B cell (primary cell): ENCODE measurements around the gene TBC1D10A. TPM values are rescaled to one million over a fixed set of nuclear protein-coding genes. Genes with fewer than 3 reads are reported as not detected.

ENCODE experiments used
- ATAC-seq: fragments of 200-7000 bp; cut with Tn5 transposase; one replicate; pipeline ENCODE4 v1.10.0; 2021; ENCODE audit warnings: low read depth, mild to moderate bottlenecking, moderate number of reproducible peaks, moderate library complexity
- CTCF ChIA-PET: fragments of 350-600 bp; sonication (Branson Sonifier 250); formaldehyde crosslinking; loops from one replicate; lab custom pipeline; 2021; ENCODE audit warnings: antibody characterized with exemption, inconsistent platforms; lab: Charles Lee
- POLR2A ChIA-PET: fragments of 350-600 bp; sonication (Branson Sonifier 250); formaldehyde crosslinking; loops from one replicate; lab custom pipeline; 2021; ENCODE audit warnings: antibody characterized with exemption; lab: Charles Lee
- DNase-seq: peaks from one replicate; pipeline ENCODE4 v3.0.0; 2013
- H2AFZ ChIP-seq: 2 replicates; pipeline ENCODE4 v1.6.1; 2012; ENCODE audit warnings: mild to moderate bottlenecking, low read depth, low read length; ENCODE audit not compliant: insufficient read depth, poor library complexity, severe bottlenecking
- H3K27ac ChIP-seq, 2 donors: 1 replicate in 1 of 2; 2 replicates in 1 of 2; pipeline ENCODE4 v1.5.1; 2012 to 2013; ENCODE audit warnings: low read length in 2 of 2, mild to moderate bottlenecking in 2 of 2, moderate library complexity in 1 of 2
- H3K27me3 ChIP-seq, 4 experiments: fragments of 200-600 bp in 1 of 4; sonication (generic) in 1 of 4; replicated peaks in 1 of 4; 1 replicate in 2 of 4; 2 replicates in 2 of 4; pipeline versions ENCODE4 v1.6.1 to v1.7.0; 2013 to 2016; ENCODE audit warnings: low read length in 3 of 4, mild to moderate bottlenecking in 2 of 4, mixed read lengths in 1 of 4, moderate library complexity in 1 of 4; ENCODE audit not compliant: insufficient read depth in 4 of 4, control insufficient read depth in 3 of 4; ENCODE audit errors: control extremely low read depth in 1 of 4
- H3K36me3 ChIP-seq, 2 experiments: replicated peaks in 1 of 2; 1 replicate in 1 of 2; 2 replicates in 1 of 2; pipeline versions ENCODE4 v1.6.1 to v1.7.1; 2013; ENCODE audit warnings: low read length in 1 of 2; ENCODE audit not compliant: insufficient read depth in 2 of 2, control insufficient read depth in 1 of 2; ENCODE audit errors: control extremely low read depth in 1 of 2, extremely low read depth in 1 of 2
- H3K4me1 ChIP-seq, 2 donors: fragments of 200-600 bp in 1 of 2; sonication (generic) in 1 of 2; 1 replicate in 1 of 2; 2 replicates in 1 of 2; pipeline versions ENCODE4 v1.5.1 to v1.6.1; 2013 to 2017; ENCODE audit warnings: low read length in 2 of 2; ENCODE audit not compliant: control insufficient read depth in 2 of 2, insufficient read depth in 2 of 2
- H3K4me2 ChIP-seq: replicated peaks from 2 replicates; pipeline ENCODE3; 2012; ENCODE audit warnings: mild to moderate bottlenecking, low read depth, low read length; ENCODE audit not compliant: poor library complexity, severe bottlenecking
- H3K4me3 ChIP-seq, 5 experiments: fragments of 200-600 bp in 1 of 5; sonication (generic) in 1 of 5; 1 replicate in 3 of 5; 2 replicates in 2 of 5; pipeline versions ENCODE4 v1.5.1 to v1.7.0; 2011 to 2016; ENCODE audit warnings: low read length in 4 of 5, mild to moderate bottlenecking in 4 of 5, low read depth in 2 of 5, control low read depth in 1 of 5, moderate library complexity in 1 of 5; ENCODE audit not compliant: insufficient read depth in 1 of 5; ENCODE audit errors: control extremely low read depth in 1 of 5, extremely low read depth in 1 of 5
- H3K79me2 ChIP-seq: fragments of 200-600 bp; sonication (generic); one replicate; pipeline ENCODE4 v1.6.0; 2016; ENCODE audit warnings: low read length; ENCODE audit not compliant: control insufficient read depth, insufficient read depth
- H3K9ac ChIP-seq: fragments of 200-600 bp; sonication (generic); 2 replicates; pipeline ENCODE4 v1.6.1; 2017; ENCODE audit warnings: mild to moderate bottlenecking, low read length, moderate library complexity
- H3K9me3 ChIP-seq, 3 donors: one replicate each; pipeline versions ENCODE4 v1.6.1 to v1.7.1; 2013; ENCODE audit warnings: low read length in 2 of 3; ENCODE audit not compliant: control insufficient read depth in 2 of 3, insufficient read depth in 1 of 3; ENCODE audit errors: control extremely low read depth in 1 of 3
- H4K20me1 ChIP-seq: 2 replicates; pipeline ENCODE4 v1.6.0; 2012; ENCODE audit warnings: mild to moderate bottlenecking, low read length; ENCODE audit not compliant: insufficient read depth, control insufficient read depth, poor library complexity, severe bottlenecking
- H3K27ac Mint-ChIP-seq: one replicate; pipeline ENCODE4 v1.8.0; 2021; ENCODE audit warnings: mixed read lengths
- H3K27me3 Mint-ChIP-seq: one replicate; pipeline ENCODE4 v1.8.0; 2021; ENCODE audit warnings: mixed read lengths
- H3K4me1 Mint-ChIP-seq: one replicate; pipeline ENCODE4 v1.8.0; 2021; ENCODE audit warnings: mixed read lengths
- H3K4me3 Mint-ChIP-seq: one replicate; pipeline ENCODE4 v1.8.0; 2021; ENCODE audit warnings: mixed read lengths
- H3K9me3 Mint-ChIP-seq: one replicate; pipeline ENCODE4 v1.8.0; 2022; ENCODE audit warnings: mixed read lengths; ENCODE audit not compliant: insufficient read depth
- CTCF ChIP-seq: fragments of 200-600 bp; IDR thresholded peaks from one replicate; pipeline ENCODE4 v1.8.0; 2022; ENCODE audit warnings: antibody characterized with exemption, mild to moderate bottlenecking
- EZH2 ChIP-seq: IDR thresholded peaks from 2 replicates; pipeline ENCODE4 v1.6.1; 2012; ENCODE audit warnings: borderline replicate concordance, low read depth, mild to moderate bottlenecking, moderate library complexity, low read length; ENCODE audit not compliant: insufficient read depth, poor library complexity, severe bottlenecking
- WGBS: methylation state at CpG from one replicate; pipeline ENCODE4 v1.1.5; 2013; ENCODE audit warnings: missing lambda C conversion rate; ENCODE audit not compliant: insufficient coverage; 5-methylcytosine and 5-hydroxymethylcytosine counted together
- intact Hi-C: fragments of 100-400 bp; cut with micrococcal nuclease; formaldehyde crosslinking; loops from one replicate; pipeline ENCODE4 v1.10.0; 2022
- polyA plus RNA-seq: library from polyadenylated mRNA; depleted of rRNA; stranded (reverse); fragments of >200 nt; gene quantifications from 2 replicates; pipeline ENCODE4 v1.2.3, GENCODE V29; 2012
- total RNA-seq, 2 donors: library from RNA; stranded (reverse); fragments of 120-200 nt in 1 of 2; gene quantifications; 1 replicate in 1 of 2; 2 replicates in 1 of 2; pipeline versions ENCODE4 v1.2.3 to v1.2.4, GENCODE V29; 2013 to 2022

TBC1D10A gene
- total and polyA plus RNA-seq, 2 donors (not counting 1 experiment from before 2014, with no cell fraction given): 45.2 to 58.4 TPM

GRCh38 chr22:30348809-30349208, 22.1 kb upstream of the TBC1D10A start:
- H3K79me2 ChIP-seq: peaks cover 82% of the 10 kb centered on the region
- peaks cover 30% of the 10 kb centered on the region for H3K4me1 Mint-ChIP-seq
- H3K27ac Mint-ChIP-seq: peak overlapping the region; percentile 17
- no peaks in the 10 kb centered on the region for H3K9me3 ChIP-seq
- no peak for DNase-seq
- H3K4me1 ChIP-seq: peaks cover 0 to 2% of the 10 kb centered on the region in 2 donors
- H3K27me3 Mint-ChIP-seq: no peaks in the 10 kb centered on the region
- H3K4me3 ChIP-seq: no peak overlapping the region
- no peak overlapping the region for H3K27ac ChIP-seq
- CTCF ChIA-PET: interaction anchor here (0.7 to 12.3 kb wide), 4 partner anchors 11 to 61 kb away, joined by 3 to 169 read pairs (median 5); partner anchors contain the start of gene CASTOR1
- no peak overlapping the region for H2AFZ ChIP-seq
- TF ChIP-seq CTCF (no peak), EZH2 (no peak)
- no peaks in the 10 kb centered on the region for H3K27me3 ChIP-seq
- intact Hi-C loops: no loop called here
- no peak overlapping the region for H3K4me2 ChIP-seq
- POLR2A ChIA-PET: no interaction called here
- no peaks in the 10 kb centered on the region for H3K9me3 Mint-ChIP-seq
- H3K4me3 Mint-ChIP-seq: no peak overlapping the region
- H3K9ac ChIP-seq: no peak overlapping the region
- 61% methylated on average over 3 of the region's 4 CpGs for WGBS
- H4K20me1 ChIP-seq: peaks cover 88% of the 10 kb centered on the region
- ATAC-seq: no peak
- H3K36me3 ChIP-seq: peaks cover 31 to 89% of the 10 kb centered on the region in 2 experiments

GRCh38 chr22:30348404-30348803, 21.7 kb upstream of the TBC1D10A start:
- CTCF ChIA-PET: interaction anchor here (1.2 to 12.3 kb wide), 3 partner anchors 8 to 60 kb away, joined by 3 to 169 read pairs (median 5); partner anchors contain the start of genes CASTOR1 and SF3A1
- intact Hi-C loops: no loop called here
- H3K4me1 Mint-ChIP-seq: peaks cover 27% of the 10 kb centered on the region
- Histone ChIP-seq H3K27me3 (no peaks in the 10 kb centered on the region), H3K9me3 (no peaks in the 10 kb centered on the region), H2AFZ (no peak overlapping the region), H3K36me3 (peaks cover 31 to 90% of the 10 kb centered on the region in 2 experiments), H4K20me1 (peaks cover 92% of the 10 kb centered on the region), H3K79me2 (peaks cover 78% of the 10 kb centered on the region), H3K4me1 (no peaks in the 10 kb centered on the region), H3K4me2 (no peak overlapping the region), H3K27ac (no peak overlapping the region), H3K9ac (no peak overlapping the region), H3K4me3 (no peak overlapping the region)
- DNase-seq (no peak), ATAC-seq (no peak)
- H3K27ac Mint-ChIP-seq: peak overlapping the region; percentile 17
- POLR2A ChIA-PET: no interaction called here
- WGBS: no CpG with 5 or more reads among the region's 4 CpGs
- no peaks in the 10 kb centered on the region for H3K27me3 Mint-ChIP-seq
- TF ChIP-seq CTCF: no peak
- TF ChIP-seq EZH2: no peak
- no peak overlapping the region for H3K4me3 Mint-ChIP-seq
- no peaks in the 10 kb centered on the region for H3K9me3 Mint-ChIP-seq
